Upper lobe of left lung (tissue), 6 donors: ENCODE data around the gene SCN10A. TPM values are rescaled to one million over a fixed set of nuclear protein-coding genes. Genes with fewer than 3 reads are reported as not detected.

Source experiments
- ATAC-seq, 2 donors: fragments of 200-7000 bp; cut with Tn5 transposase; one replicate each; pipeline ENCODE4 v1.9.1; 2022; ENCODE audit warnings: mild to moderate bottlenecking in 2 of 2, moderate library complexity in 2 of 2; ENCODE audit not compliant: low FRiP score in 2 of 2
- DNase-seq, 2 donors: peaks; one replicate each; pipeline ENCODE4 v3.0.0-alpha.2; 2019 to 2020
- H3K27ac ChIP-seq, 4 donors: fragments of 200-600 bp; sonication (generic); one replicate each; pipeline ENCODE4 v1.5.1; 2016 to 2019
- H3K27me3 ChIP-seq, 4 donors: fragments of 200-600 bp; sonication (generic); one replicate each; pipeline ENCODE4 v1.5.1; 2017 to 2019
- H3K36me3 ChIP-seq, 4 donors: fragments of 200-600 bp; sonication (generic); one replicate each; pipeline ENCODE4 v1.5.1; 2016 to 2019
- H3K4me1 ChIP-seq, 4 donors: fragments of 200-600 bp; sonication (generic); one replicate each; pipeline ENCODE4 v1.5.1; 2018 to 2019
- H3K4me3 ChIP-seq, 4 donors: fragments of 200-600 bp; sonication (generic); one replicate each; pipeline ENCODE4 v1.5.1; 2017 to 2019; ENCODE audit warnings: mild to moderate bottlenecking in 2 of 4, moderate library complexity in 1 of 4
- H3K9me3 ChIP-seq, 4 donors: fragments of 200-600 bp; sonication (generic); one replicate each; pipeline ENCODE4 v1.5.1; 2018 to 2019
- CTCF ChIP-seq, 6 experiments: fragments of 450-650 bp in 4 of 6; fragments of 200-600 bp in 2 of 6; sonication (generic) in 2 of 6; IDR thresholded peaks; one replicate each; pipeline ENCODE4 v1.5.1; 2016 to 2019; ENCODE audit warnings: antibody characterized with exemption in 6 of 6
- EP300 ChIP-seq, 4 donors: sonication (generic); formaldehyde crosslinking; IDR thresholded peaks; one replicate each; pipeline ENCODE4 v1.5.1; 2017; ENCODE audit warnings: antibody characterized with exemption in 4 of 4, control low read depth in 2 of 4
- POLR2A ChIP-seq, 4 donors: fragments of 450-650 bp; IDR thresholded peaks; one replicate each; pipeline ENCODE4 v1.5.1; 2016 to 2017; ENCODE audit warnings: antibody characterized with exemption in 4 of 4, mild to moderate bottlenecking in 2 of 4
- POLR2AphosphoS5 ChIP-seq, 2 donors: sonication (generic); formaldehyde crosslinking; IDR thresholded peaks; one replicate each; pipeline ENCODE4 v1.5.1; 2017; ENCODE audit warnings: antibody characterized with exemption in 2 of 2
- WGBS, 2 donors: methylation state at CpG; one replicate each; pipeline ENCODE4 v1.1.5; 2017 to 2018; 5-methylcytosine and 5-hydroxymethylcytosine counted together
- total RNA-seq, 6 donors: library from RNA; depleted of rRNA in 4 of 6; stranded (reverse); fragments of >200 nt in 4 of 6; gene quantifications; one replicate each; pipeline versions ENCODE4 v1.1.0 to v1.2.1, GENCODE V29; 2016 to 2021
- donor health status: DM: no; HTN: no; CAD: no; lungs with moderate emphysema.
- donor health status: DM: no; HTN: yes; CAD: no; lungs with severe emphysema.

SCN10A gene
- total RNA-seq, 6 donors from 2014 or later: not detected

DNA sequence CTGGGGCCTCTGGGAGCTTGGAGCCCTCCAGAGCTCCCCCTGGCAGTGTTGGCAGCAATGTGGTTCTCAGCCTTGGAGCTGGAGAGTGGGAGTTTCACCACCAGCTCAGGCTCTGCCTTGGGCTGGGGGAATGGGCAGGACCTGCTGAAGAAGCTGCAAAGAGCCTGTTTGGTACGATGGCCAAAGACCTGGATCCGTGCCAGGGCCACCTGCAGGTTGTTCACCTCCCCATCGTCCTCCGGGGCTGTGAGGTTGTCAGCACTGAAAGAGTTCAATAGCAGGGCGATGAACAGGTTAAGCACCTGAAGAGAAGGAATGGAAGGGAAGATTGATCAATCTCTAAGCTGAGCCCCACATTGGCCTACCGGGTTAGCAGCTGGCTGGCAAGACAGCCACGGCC lies 89.3 kb downstream of the SCN10A start:
- H3K27me3 ChIP-seq: no peaks in the 10 kb centered on the region
- H3K36me3 ChIP-seq: no peaks in the 10 kb centered on the region
- H3K4me3 ChIP-seq: no peak overlapping the region
- WGBS, 2 donors: 71 to 80% methylated on average over 7 of the region's 7 CpGs
- TF ChIP-seq POLR2A (IDR thresholded peaks at IDR 0.05) (no peak), CTCF (IDR thresholded peaks at IDR 0.05) (no peak), POLR2AphosphoS5 (IDR thresholded peaks at IDR 0.05) (no peak), EP300 (IDR thresholded peaks at IDR 0.05) (no peak)
- ATAC-seq (no peak), DNase-seq (peak in 1 of 2 donors; percentile 25)
- H3K4me1 ChIP-seq: no peaks in the 10 kb centered on the region
- no peak overlapping the region for H3K27ac ChIP-seq
- H3K9me3 ChIP-seq: no peaks in the 10 kb centered on the region

GRCh38 chr3:38725726-38726419 lies 90.1 kb downstream of the SCN10A start:
- DNase-seq: no peak
- H3K9me3 ChIP-seq: no peaks in the 10 kb centered on the region
- ATAC-seq: no peak
- H3K4me1 ChIP-seq: no peaks in the 10 kb centered on the region
- H3K27ac ChIP-seq: no peak overlapping the region
- no peak overlapping the region for H3K4me3 ChIP-seq
- H3K36me3 ChIP-seq: no peaks in the 10 kb centered on the region
- WGBS, 2 donors: 70 to 75% methylated on average over 4 to 5 of the region's 5 CpGs
- no peaks in the 10 kb centered on the region for H3K27me3 ChIP-seq
- no peak for TF ChIP-seq EP300 (IDR thresholded peaks at IDR 0.05)
- TF ChIP-seq POLR2AphosphoS5 (IDR thresholded peaks at IDR 0.05): no peak
- TF ChIP-seq CTCF (IDR thresholded peaks at IDR 0.05): no peak
- TF ChIP-seq POLR2A (IDR thresholded peaks at IDR 0.05): no peak

DNA sequence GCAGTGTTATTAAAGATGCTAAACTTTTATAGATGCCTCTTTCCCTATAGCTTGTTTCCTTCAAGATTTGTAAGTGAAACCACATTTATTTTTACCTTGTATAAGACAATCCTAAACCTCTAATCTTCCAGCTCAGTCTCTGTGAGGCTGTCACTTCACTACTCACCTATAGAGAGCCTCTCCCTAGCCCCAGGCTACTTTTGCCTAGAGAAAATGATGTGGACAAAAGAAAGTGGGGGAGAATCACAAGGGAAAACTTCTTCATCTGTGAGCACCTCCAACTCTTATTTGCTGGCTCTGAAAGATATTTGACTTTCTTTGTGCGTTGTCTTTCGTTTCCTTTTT lies 91.7 kb downstream of the SCN10A start:
- no peak for DNase-seq
- H3K36me3 ChIP-seq: no peaks in the 10 kb centered on the region
- H3K4me1 ChIP-seq: no peaks in the 10 kb centered on the region
- H3K27me3 ChIP-seq: no peaks in the 10 kb centered on the region
- H3K27ac ChIP-seq: no peak overlapping the region
- H3K9me3 ChIP-seq: no peaks in the 10 kb centered on the region
- H3K4me3 ChIP-seq: no peak overlapping the region
- 37 to 56% methylated on average over 2 of the region's 2 CpGs for WGBS, 2 donors
- no peak for TF ChIP-seq CTCF (IDR thresholded peaks at IDR 0.05)
- TF ChIP-seq POLR2AphosphoS5 (IDR thresholded peaks at IDR 0.05): no peak
- TF ChIP-seq POLR2A (IDR thresholded peaks at IDR 0.05): no peak
- no peak for TF ChIP-seq EP300 (IDR thresholded peaks at IDR 0.05)
- ATAC-seq: no peak

DNA sequence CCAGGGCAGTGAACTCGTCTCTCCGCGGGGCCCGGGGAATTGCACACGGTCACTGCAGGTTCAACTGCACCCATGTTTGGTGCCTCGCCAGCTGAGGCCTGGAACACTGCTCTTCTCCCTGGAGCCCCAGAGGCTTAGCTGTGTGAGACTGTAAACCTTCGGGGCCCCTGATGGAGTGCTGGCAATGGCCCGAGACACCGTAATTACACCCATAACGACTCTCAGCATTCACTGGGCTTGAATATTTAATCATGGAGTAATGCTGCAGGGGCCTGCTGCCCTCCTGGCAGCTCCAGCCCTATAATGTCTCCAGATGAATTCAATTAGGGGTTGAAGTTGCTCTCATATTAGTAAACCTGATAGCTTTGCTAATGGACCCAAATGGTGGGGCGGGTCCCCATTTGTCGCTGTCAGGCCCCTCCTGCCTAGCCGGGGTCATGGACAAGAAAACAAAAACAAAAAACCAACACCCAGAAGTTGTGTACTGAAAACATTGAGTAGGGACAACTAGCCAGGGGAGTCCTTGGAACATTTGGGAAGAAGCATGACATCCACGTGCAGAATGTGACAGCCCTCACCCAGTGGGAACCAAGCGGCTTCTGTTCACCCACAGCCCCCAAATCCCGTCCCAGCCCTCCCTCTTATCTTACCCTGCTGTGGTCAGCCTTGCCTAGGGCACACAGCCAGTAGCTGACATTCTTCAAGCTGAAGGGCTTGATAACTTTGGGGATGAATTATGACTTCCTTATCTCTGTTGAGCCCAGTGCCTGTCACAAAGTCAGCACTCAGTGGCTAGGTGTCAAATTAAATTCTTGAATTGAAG lies 92.2 kb downstream of the SCN10A start:
- peak in 1 of 2 donors; percentile 36 for DNase-seq
- no peak for ATAC-seq
- 54 to 59% methylated on average over 12 to 16 of the region's 16 CpGs for WGBS, 2 donors

More for the DNA sequence above, 92.2 kb downstream of the SCN10A start:
- TF ChIP-seq POLR2AphosphoS5 (IDR thresholded peaks at IDR 0.05): no peak
- TF ChIP-seq POLR2A (IDR thresholded peaks at IDR 0.05): no peak
- no peak for TF ChIP-seq CTCF (IDR thresholded peaks at IDR 0.05)
- TF ChIP-seq EP300 (IDR thresholded peaks at IDR 0.05): no peak
- Histone ChIP-seq H3K36me3 (no peaks in the 10 kb centered on the region), H3K4me3 (no peak overlapping the region), H3K4me1 (no peaks in the 10 kb centered on the region), H3K27me3 (no peaks in the 10 kb centered on the region), H3K27ac (no peak overlapping the region), H3K9me3 (no peaks in the 10 kb centered on the region)
